Right renal cortex interstitium (tissue), 3 donors: ENCODE measurements around the gene GTF2H4. TPM values are rescaled to one million over a fixed set of nuclear protein-coding genes. Genes with fewer than 3 reads are reported as not detected.
"Not testable (repeated sequence)": the region's sequence is repeated elsewhere in the genome, so short reads cannot be mapped to it uniquely, and the experiment has no call there.

Source experiments
- DNase-seq, 3 donors: peaks; one replicate each; pipeline ENCODE4 v3.0.0-alpha.2; 2013; ENCODE audit warnings: low read depth in 3 of 3, low spot score in 2 of 3
- polyA plus RNA-seq, 3 donors: library from polyadenylated mRNA; unstranded; fragments of 120-200 nt; gene quantifications; one replicate each; pipeline ENCODE4 v1.2.1, GENCODE V29; 2013; ENCODE audit not compliant: insufficient read length in 3 of 3

GTF2H4 gene
- polyA plus RNA-seq, 3 donors: 36.1 to 44.6 (median 37.2) TPM

DNA sequence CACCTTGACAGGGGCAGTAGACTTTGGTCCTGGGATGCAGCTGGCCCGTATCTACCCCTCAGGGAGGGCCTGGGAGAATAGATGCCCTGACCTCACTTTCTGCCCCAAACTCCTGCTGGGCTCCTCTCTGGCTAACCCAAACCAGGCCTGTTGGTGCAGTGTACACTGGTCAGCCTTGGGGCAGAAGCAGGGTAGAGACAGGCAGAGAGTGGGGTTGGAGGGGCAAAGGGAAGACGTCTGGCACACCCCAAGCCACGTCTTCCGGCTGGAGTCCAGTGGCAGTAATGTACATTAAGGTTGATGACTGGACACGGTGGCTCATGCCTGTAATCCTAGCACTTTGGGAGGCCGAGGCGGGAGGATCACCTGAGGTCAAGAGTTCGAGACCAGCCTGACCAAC, 14.3 kb upstream of the GTF2H4 start:
- DNase-seq: no peak

DNA sequence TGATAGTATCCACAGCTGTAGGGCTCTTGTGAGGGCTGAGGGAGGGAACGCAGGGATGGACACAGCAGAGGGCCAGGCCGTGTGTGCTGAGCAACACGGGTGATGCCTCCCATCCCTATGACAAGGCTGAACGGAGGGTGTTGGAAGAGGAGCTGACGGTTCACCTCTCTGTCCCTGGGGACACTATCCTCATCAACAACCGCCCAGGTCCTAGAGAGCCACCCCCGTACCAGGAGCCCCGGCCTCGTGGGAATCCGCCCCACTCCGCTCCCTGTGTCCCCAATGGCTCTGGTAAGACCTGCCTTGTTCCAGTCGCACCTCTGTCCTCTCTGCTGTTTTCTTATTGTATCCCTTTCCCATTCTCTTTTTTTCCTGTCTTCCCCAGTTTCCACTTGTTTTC, 13.6 kb upstream of the GTF2H4 start:
- no peak for DNase-seq

DNA sequence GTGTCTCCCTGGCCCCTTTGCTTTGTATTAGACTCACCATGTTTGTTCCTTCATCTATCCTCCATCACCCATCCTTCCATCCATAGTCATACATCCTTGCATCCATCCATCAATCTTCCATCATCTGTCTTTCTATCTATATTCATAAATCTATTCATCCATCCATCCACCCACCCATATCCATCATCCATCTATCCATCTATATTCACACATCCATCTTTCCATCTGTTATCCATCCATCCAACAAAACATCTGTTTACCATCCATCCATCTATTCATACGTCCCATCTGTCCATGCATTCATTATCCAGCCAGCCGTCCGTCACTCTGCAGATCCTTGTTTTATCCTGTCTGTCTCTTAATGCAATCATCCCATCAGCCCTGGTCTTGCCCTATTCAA, 13.1 kb upstream of the GTF2H4 start:
- no peak for DNase-seq

DNA sequence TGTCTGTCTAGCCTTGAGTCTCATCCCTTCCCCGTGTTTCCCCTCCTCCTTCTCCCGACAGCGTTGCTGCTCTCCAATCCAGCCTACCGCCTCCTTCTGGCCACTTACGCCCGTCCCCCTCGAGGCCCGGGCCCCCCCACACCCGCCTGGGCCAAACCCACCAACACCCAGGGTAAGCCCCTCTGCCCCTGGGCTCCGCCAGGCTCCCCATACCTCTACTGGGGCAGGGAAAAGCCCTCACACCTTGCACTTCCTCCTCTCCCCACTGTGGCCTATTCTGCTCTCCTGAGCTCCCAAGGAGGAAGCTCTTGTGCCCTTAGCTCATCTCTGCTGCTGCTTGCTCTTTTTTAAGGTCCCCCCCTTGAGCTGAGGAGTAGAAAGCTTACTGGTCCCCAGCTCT, 12.7 kb upstream of the GTF2H4 start:
- DNase-seq: no peak

DNA sequence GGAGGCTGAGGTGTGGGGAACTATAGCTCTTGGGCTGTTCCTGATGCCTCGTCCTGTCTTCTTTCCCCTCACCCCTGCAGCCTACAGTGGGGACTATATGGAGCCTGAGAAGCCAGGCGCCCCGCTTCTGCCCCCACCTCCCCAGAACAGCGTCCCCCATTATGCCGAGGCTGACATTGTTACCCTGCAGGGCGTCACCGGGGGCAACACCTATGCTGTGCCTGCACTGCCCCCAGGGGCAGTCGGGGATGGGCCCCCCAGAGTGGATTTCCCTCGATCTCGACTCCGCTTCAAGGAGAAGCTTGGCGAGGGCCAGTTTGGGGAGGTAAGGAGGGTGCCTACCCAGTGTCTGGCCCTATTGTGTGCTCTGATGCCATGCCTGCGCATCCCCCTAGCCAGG, 11.5 kb upstream of the GTF2H4 start:
- no peak for DNase-seq

DNA sequence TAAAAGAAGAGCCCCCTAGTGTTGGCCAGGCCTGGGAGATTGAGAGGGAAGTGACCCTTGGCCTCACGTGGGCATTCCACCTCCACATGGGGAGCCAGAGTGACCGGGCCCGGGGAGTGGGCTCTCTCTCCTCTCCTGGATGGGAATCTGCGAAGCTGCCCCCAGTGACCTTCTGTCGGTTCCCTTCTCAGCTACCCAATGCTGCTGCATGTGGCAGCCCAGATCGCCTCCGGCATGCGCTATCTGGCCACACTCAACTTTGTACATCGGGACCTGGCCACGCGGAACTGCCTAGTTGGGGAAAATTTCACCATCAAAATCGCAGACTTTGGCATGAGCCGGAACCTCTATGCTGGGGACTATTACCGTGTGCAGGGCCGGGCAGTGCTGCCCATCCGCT, 10.1 kb upstream of the GTF2H4 start:
- DNase-seq: no peak

DNA sequence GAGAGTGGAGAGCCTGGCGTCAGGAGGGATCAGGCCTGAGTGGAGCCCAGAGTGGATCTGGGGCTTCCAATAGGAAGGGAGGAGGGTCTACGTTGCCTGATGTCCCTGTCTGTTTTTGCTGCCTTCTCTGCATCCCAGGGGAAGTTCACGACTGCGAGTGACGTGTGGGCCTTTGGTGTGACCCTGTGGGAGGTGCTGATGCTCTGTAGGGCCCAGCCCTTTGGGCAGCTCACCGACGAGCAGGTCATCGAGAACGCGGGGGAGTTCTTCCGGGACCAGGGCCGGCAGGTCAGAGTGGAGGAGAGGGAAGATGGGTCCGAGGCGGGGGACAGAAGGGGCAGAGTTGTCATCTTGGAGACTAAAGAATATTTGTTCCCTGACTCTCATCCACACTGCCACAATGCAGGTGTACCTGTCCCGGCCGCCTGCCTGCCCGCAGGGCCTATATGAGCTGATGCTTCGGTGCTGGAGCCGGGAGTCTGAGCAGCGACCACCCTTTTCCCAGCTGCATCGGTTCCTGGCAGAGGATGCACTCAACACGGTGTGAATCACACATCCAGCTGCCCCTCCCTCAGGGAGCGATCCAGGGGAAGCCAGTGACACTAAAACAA, 9.2 kb upstream of the GTF2H4 start:
- no peak for DNase-seq

DNA sequence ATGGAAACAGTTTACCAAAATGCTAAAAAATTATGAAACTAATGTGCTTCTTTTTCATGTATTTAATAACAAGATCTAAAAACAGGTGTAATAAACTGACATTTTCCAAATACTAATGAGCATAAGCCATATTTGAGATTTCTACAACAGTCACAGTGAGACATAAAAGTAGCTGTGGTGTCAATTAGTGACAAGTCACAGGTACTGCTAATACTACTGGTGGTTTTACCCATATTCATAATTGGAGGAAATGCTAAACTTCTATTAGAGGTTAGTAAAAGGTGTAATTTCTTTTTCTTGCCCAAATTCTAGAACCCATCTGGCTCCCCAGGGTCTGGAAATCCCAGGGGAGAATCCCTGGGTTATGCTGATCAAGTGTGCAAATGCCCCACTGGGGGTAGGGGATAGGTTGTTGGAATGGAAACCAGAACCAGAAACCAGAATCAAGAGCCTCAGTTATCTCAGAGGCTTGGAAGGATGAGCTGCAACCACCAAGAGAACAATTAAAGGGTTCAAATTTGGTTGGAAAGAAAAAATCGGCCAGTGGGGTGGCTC, 7.1 kb upstream of the GTF2H4 start:
- DNase-seq: no peak

DNA sequence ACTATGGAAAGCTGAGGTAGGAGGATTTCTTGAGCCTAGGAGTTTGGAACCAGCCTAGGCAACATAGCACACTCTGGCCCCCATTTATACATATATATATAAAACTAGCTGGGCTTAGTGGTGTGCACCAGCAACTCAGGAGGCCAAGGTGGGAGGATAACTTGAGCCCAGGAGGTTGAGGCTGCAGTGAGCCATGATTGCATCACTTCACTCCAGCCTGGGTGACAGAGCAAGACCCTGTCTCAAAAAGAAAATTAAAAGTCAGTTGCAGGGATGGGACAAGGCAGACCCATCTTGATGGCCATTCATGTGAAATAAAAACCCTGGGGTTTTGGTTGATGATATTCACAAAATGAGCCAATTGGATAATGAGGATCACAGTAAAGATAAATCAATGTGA, 6.6 kb upstream of the GTF2H4 start:
- DNase-seq: no peak

DNA sequence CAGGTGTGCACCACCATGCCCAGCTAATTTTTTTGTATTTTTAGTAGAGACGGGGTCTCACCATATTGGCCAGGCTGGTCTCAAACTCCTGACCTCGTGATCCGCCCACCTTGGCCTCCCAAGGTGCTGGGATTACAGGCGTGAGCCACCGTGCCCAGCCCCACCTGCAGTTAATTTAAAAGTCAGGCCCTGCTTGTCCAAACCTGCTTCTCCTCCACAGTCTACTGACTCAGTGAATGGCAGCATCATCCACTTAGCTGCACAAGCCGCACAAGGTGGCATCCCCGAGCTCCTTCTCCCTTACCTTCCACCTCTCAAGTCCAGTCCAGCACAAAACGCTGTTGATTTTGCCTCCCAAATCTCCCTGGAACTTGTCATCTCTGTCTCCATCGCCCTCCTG, 5.8 kb upstream of the GTF2H4 start:
- DNase-seq: not testable (repeated sequence)

DNA sequence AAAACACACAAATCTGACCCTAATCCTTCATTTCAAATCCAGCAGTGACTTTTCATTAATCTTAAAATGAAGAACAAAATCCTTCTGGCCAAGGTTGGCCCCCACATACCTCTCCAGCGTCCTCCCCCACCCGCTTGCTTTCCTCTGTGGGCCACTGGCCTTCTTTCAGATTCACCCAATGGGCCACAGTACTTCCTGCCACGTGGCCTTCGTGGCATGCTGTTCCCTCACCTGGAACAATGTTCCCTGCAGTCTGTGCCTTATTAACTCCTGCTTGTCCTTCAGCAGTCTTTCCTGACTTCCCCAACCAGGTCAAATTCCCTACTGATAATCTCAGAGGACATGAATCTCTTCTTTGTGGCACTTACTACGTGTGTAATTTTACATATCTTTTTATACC, 5.3 kb upstream of the GTF2H4 start:
- DNase-seq: no peak

DNA sequence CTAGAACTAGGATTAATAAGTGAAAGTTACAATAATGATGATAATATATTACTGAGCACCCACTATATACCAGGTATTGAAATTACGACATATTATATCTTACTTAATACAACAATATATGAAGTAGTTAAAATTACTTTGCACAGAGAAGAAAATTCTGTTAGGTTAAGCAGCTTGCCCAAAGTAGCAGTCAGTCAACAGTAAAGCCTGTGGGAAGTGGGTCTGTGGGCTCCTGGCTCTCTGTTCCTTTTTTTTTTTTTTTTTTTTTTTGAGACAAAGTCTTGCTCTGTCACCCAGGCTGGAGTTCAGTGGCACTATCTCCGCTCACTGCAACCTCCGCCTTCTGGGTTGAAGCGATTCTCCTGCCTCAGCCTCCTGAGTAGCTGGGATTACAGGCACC, 4.8 kb upstream of the GTF2H4 start:
- no peak for DNase-seq

DNA sequence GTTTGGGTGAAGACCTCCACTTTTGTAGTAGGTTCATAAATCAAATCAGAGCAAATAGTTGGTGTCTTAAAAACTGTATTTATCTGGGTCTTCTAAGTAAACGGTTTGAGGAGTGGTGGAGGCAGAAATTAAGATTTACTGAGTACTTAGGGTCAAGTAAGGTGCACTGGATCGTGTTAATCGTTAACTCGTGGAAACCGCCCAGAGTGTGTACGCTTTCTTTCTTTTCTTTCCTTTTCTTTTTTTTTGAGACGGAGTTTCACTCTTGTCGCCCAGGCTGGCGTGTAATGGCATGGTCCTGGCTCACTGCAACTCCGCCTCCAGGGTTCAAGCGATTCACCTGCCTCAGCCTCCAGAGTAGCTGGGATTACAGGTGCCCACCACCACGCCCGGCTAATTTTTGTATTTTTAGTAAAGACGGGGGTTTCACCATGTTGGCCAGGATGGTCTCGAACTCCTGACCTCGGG, 683 bp upstream of the GTF2H4 start:
- DNase-seq: peak in 1 of 3 donors; percentile 3

DNA sequence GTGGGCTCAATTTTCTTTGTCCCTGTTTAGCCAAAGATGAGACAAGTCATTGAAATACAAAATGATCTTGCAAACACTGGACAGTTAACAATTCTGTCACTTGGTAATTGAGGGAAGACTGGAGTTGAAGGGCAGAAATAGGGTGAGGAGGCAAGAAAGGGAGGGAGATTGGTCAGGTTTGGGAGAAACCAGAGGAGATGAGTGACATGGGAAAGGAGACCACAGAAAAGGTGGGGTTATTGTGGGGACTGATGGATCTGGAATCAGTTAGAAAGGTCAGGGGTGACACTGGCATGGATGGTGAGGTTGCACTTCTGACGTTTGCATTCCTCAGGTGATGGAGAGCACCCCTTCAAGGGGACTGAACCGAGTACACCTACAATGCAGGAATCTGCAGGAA, 693 bp downstream of the GTF2H4 start:
- DNase-seq: no peak

DNA sequence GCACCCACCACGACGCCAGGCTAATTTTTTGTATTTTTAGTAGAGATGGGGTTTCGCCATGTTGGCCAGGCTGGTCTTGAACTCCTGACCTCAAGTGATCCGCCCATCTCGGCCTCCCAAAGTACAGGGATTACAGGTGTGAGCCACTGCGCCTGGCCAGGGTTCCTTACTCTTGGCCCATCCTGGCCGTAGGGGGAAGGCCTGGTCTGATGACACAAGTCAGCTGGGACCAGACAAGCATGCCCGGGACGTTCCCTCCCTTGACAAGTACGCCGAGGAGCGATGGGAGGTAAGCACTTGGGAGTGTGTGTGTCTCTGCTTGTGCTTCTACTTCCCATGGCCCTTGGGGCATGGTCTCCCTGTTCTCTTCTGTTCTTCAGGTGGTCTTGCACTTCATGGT, 2.5 kb downstream of the GTF2H4 start:
- DNase-seq: not testable (repeated sequence)

DNA sequence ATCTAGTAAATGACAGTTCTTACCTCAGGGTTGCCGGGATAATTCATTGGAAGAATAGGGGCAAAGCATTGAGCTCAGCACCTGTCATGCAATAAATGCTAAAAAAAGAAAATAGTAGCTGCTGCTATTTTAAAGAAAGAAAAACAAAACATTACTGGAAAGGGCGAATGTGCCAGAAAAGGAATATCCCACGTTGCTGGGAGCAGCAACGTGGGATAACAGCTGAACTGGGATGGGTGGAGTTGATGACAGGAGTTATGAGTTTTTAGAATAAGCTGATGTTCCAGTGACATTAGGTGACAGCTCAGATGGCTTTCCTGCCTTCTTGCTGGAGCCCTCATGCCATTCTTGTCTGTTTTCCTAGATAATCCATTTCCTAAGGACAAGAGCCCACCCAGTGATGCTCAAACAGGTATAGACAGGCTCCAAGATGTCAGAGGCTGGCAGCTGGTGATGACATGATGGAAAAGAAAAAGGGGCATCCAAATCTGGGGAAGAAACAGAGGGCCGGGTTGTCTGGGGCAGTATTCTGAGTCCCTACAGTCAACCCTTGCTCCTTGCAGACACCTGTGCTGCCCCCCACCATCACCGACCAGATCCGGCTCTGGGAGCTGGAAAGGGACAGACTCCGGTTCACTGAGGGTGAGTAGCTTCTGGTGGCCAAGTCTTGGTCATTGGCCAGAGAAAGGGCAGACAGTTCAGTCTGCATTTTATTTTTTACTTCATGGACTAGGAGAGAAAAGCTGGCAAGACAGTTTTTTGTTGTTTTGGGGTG, 4.9 kb downstream of the GTF2H4 start:
- no peak for DNase-seq

DNA sequence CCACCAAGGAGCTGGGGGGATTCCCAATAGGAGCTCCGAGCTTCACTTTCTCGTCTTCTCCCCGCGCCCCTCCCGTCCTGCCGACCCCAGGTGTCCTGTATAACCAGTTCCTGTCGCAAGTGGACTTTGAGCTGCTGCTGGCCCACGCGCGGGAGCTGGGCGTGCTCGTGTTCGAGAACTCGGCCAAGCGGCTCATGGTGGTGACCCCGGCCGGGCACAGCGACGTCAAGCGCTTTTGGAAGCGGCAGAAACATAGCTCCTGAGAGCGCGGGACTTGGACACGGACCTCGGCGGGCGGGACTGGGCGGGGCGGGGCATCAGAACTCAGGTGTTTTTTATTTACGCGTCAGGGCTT, 5.7 kb downstream of the GTF2H4 start:
- no peak for DNase-seq

DNA sequence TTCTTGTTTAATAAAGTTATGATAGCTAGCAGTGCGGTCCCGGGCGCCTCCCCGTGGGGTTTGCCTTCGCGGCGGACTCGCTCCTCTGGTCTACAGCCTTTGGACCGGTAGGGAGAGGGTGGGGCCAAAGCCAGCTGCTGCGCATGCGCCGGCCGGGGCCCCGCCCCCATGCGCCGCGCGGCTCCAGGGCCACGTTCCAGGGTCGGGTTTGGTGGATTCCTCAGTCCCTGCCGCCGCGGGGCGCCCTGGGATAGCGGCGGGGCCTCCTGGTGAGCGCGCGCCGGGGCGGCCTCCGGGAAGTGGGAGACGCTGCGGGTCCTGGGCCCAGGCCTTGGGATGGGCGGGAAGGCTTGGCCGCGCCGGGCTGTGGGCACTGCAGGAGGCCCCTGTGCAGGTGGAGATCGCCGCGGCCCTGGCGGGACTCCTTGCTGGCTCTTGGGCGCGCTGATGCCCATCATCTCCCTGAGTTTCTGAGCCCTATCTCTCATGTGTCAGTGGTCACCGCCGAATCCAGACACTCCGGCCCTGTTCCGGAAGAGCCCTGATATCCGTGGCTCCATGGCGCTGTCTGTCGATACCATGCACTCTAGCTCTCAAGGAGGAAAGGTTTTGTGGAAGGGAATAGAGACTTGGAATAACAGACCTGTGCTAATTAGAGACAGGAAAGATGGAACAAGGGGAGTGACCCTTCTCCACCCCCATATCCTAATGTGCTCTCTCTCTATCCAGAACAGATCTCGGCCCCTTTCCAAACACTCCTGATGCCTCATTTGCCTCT, 6.3 kb downstream of the GTF2H4 start, which contains the start of gene VARS2:
VARS2 (plus strand) TSS at position 163 of the 778 bp plus-strand sequence; CDS start at position 762, 599 bp downstream.
- peak; percentile 81 to 88 (median 87) for DNase-seq

DNA sequence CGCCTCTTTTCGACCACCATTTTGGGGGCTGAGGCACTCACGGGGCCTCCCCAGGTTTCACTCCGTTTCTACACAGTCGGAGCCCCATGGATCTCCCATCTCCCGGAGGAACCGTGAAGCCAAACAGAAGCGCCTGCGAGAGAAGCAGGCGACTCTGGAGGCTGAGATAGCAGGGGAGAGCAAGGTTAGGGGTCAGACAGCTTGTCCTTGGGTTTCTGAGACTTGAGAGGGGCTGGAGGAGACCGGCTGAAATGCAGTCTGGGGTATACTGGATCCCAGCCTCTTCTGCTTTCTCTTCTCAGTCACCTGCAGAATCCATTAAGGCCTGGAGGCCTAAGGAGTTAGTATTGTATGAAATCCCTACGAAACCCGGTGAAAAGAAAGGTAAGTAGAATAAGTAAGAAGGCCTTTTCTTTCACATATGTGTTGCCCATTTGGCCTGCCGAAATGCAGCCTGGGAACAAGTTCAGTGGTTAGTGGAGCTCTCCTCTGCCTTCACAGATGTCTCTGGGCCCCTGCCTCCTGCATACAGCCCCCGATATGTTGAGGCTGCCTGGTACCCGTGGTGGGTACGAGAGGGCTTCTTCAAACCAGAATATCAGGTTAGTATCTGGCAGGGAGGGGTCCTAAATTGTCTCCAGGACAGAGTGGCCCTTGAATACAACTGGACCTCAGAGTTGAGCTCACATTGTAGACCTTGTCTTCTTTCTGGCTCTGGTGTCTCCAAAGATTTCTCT, 7.0 kb downstream of the GTF2H4 start:
- no peak for DNase-seq

DNA sequence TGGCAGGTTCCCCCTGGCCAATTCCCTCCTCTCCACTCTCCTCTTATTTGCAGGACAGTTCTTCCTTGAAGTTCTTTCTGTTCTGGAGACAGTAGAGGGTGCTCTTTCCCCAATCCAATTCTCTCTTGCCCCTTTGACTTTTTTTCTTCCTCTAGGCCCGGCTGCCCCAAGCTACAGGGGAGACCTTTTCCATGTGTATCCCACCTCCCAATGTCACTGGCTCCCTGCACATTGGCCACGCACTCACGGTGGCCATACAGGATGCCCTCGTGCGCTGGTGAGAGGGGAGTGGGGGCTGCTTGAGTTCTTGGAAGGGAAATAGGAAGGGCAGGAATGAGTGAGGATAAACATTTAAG, 7.6 kb downstream of the GTF2H4 start:
- peak in 2 of 3 donors; percentile 53 to 71 for DNase-seq

DNA sequence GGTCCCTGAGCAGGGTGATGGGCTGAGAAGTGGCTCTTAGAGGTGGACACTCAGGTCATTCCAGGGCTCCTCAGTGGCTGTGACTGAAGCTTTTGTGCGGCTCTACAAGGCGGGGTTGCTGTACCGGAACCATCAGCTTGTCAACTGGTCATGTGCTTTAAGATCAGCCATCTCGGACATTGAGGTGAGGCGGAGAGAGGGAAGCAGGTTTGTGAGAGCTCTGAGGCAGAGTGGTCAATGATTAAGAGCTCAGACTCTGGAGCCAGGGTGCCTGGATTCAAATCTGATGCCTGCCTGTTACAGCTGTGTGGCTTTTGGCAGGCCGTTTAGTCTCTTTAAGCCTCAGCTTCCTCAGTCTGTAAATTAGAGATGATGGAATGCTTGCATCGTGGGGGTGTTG, 9.0 kb downstream of the GTF2H4 start:
- DNase-seq: no peak
